Left lung (tissue), 10 donors: Measurements from ENCODE around the gene MTNR1A. TPM values are rescaled to one million over a fixed set of nuclear protein-coding genes. Genes with fewer than 3 reads are reported as not detected.
"Not testable (repeated sequence)": the region's sequence is repeated elsewhere in the genome, so short reads cannot be mapped to it uniquely, and the experiment has no call there.

Experiments
- ATAC-seq: fragments of 200-7000 bp; cut with Tn5 transposase; one replicate; pipeline ENCODE4 v1.9.1; 2020; ENCODE audit warnings: moderate library complexity
- DNase-seq, 4 donors: peaks; one replicate each; pipeline ENCODE4 v3.0.0-alpha.2; 2013 to 2020
- H3K27ac ChIP-seq, 2 donors: fragments of 200-600 bp; sonication (generic) in 1 of 2; one replicate each; pipeline versions ENCODE4 v1.5.0 to v1.8.0; 2020 to 2021
- H3K27me3 ChIP-seq, 2 donors: fragments of 200-600 bp; sonication (generic) in 1 of 2; one replicate each; pipeline versions ENCODE4 v1.5.0 to v1.8.0; 2020 to 2021
- H3K36me3 ChIP-seq, 2 donors: fragments of 200-600 bp; sonication (generic) in 1 of 2; one replicate each; pipeline versions ENCODE4 v1.5.0 to v1.8.0; 2020 to 2021
- H3K4me1 ChIP-seq, 2 donors: fragments of 200-600 bp; one replicate each; pipeline ENCODE4 v1.8.0; 2021
- H3K4me3 ChIP-seq, 2 donors: fragments of 200-600 bp; sonication (generic) in 1 of 2; one replicate each; pipeline versions ENCODE4 v1.5.0 to v1.8.0; 2020 to 2021; ENCODE audit warnings: mild to moderate bottlenecking in 1 of 2
- H3K9me3 ChIP-seq, 2 donors: fragments of 200-600 bp; sonication (generic) in 1 of 2; one replicate each; pipeline versions ENCODE4 v1.5.0 to v1.8.0; 2020 to 2021
- intact Hi-C, 2 donors: fragments of 100-400 bp; cut with DNase I; formaldehyde crosslinking; loops; one replicate each; pipeline versions ENCODE4 v1.11.2 to v1.14.2; 2022
- polyA plus RNA-seq, 6 donors: library from polyadenylated mRNA; unstranded; fragments of 120-200 nt; gene quantifications; one replicate each; pipeline ENCODE4 v1.2.1, GENCODE V29; 2013; ENCODE audit not compliant: insufficient read length in 6 of 6
- total RNA-seq, 2 donors: library from RNA; stranded (reverse); fragmentation: NEBNext Ultra II Directional; extraction: Animal tissue kit (Norgen Biotek cat#: 25700); gene quantifications; one replicate each; pipeline ENCODE4 v1.2.1, GENCODE V29; 2021
- TF ChIP-seq, protein P1 (sequence below), 2 donors: fragments of 200-600 bp; sonication (generic) in 1 of 2; IDR thresholded peaks; one replicate each; pipeline versions ENCODE4 v1.5.0 to v1.8.0; 2021; ENCODE audit warnings: antibody characterized with exemption in 2 of 2
- donor health status: DM: no; HTN: yes; CAD: no.
- donor health status: DM: no; HTN: no; CAD: no.

Gene MTNR1A
- total and polyA plus RNA-seq, 8 donors: 0.17 TPM; not detected in 7

DNA sequence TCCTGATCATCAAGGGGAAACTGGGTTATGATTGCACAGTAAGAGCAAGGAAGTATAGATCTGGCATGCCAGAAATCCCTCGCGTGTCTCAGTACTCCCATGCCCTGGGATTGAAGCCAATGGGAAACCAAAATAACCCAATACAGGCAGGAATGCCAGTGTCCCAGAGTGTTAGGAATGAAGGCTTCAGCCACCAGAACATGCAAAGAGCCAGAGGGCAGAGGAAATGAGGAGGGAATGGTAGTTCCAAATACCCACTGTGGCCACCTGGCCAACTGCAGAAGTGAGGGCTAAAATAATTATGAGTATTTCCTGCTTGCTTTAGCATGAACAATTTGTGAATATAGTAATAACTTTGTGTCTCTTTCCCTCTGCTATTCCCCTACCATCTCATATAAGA lies 12.2 kb downstream of the MTNR1A start:
- Histone ChIP-seq H3K27ac (no peak overlapping the region), H3K27me3 (no peaks in the 10 kb centered on the region), H3K9me3 (peaks cover 0 to 24% of the 10 kb centered on the region in 2 donors), H3K4me1 (no peaks in the 10 kb centered on the region), H3K36me3 (no peaks in the 10 kb centered on the region), H3K4me3 (no peak overlapping the region)
- intact Hi-C loops: no loop called here
- ATAC-seq (no peak), DNase-seq (no peak)
- TF ChIP-seq, protein P1, sequence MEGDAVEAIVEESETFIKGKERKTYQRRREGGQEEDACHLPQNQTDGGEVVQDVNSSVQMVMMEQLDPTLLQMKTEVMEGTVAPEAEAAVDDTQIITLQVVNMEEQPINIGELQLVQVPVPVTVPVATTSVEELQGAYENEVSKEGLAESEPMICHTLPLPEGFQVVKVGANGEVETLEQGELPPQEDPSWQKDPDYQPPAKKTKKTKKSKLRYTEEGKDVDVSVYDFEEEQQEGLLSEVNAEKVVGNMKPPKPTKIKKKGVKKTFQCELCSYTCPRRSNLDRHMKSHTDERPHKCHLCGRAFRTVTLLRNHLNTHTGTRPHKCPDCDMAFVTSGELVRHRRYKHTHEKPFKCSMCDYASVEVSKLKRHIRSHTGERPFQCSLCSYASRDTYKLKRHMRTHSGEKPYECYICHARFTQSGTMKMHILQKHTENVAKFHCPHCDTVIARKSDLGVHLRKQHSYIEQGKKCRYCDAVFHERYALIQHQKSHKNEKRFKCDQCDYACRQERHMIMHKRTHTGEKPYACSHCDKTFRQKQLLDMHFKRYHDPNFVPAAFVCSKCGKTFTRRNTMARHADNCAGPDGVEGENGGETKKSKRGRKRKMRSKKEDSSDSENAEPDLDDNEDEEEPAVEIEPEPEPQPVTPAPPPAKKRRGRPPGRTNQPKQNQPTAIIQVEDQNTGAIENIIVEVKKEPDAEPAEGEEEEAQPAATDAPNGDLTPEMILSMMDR (IDR thresholded peaks at IDR 0.05): no peak

GRCh38 chr4:186541801-186542200 lies 13.6 kb downstream of the MTNR1A start:
- DNase-seq: no peak
- intact Hi-C loops: no loop called here
- no peak overlapping the region for H3K4me3 ChIP-seq
- no peaks in the 10 kb centered on the region for H3K4me1 ChIP-seq
- H3K36me3 ChIP-seq: no peaks in the 10 kb centered on the region
- peaks cover 0 to 22% of the 10 kb centered on the region in 2 donors for H3K9me3 ChIP-seq
- H3K27me3 ChIP-seq: no peaks in the 10 kb centered on the region
- TF ChIP-seq, protein P1 (IDR thresholded peaks at IDR 0.05): no peak
- H3K27ac ChIP-seq: no peak overlapping the region
- no peak for ATAC-seq

- no peak overlapping the region for H3K4me3 ChIP-seq
- H3K9me3 ChIP-seq: peaks cover 0 to 15% of the 10 kb centered on the region in 2 donors
- TF ChIP-seq, protein P1 (IDR thresholded peaks at IDR 0.05): no peak
- no peaks in the 10 kb centered on the region for H3K4me1 ChIP-seq
- ATAC-seq (no peak), DNase-seq (no peak)
- no peak overlapping the region for H3K27ac ChIP-seq
- H3K36me3 ChIP-seq: no peaks in the 10 kb centered on the region
- intact Hi-C loops: no loop called here
- H3K27me3 ChIP-seq: no peaks in the 10 kb centered on the region
These were observed 17.4 kb downstream of the MTNR1A start for GRCh38 chr4:186537843-186538521.

DNA sequence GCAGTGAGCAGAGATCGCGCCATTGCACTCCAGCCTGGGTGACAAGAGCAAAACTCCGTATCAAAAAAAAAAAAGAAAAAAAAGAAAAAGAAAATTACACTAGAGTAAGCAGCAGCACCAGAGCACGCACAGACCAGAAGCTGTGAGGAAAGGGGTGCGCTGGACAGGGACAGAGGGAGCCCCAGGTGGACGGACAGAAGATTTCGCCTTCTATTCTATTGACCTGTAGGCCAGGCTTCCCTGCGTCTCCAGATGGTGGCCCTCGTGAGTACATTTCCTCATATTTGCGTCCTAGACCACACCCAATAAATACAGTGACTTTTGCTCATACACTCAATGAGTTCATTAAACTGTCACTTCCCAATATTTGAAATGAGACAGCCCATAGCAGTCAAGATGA lies 19.1 kb downstream of the MTNR1A start:
- no peak overlapping the region for H3K27ac ChIP-seq
- peaks cover 0 to 9% of the 10 kb centered on the region in 2 donors for H3K9me3 ChIP-seq
- no peaks in the 10 kb centered on the region for H3K27me3 ChIP-seq
- no peak for DNase-seq
- TF ChIP-seq, protein P1 (IDR thresholded peaks at IDR 0.05): no peak
- intact Hi-C loops: no loop called here
- ATAC-seq: no peak
- H3K4me3 ChIP-seq: no peak overlapping the region
- no peaks in the 10 kb centered on the region for H3K4me1 ChIP-seq
- no peaks in the 10 kb centered on the region for H3K36me3 ChIP-seq

- Histone ChIP-seq H3K36me3 (no peaks in the 10 kb centered on the region), H3K4me1 (no peaks in the 10 kb centered on the region), H3K4me3 (no peak overlapping the region), H3K27me3 (no peaks in the 10 kb centered on the region), H3K27ac (no peak overlapping the region), H3K9me3 (peaks cover 0 to 3% of the 10 kb centered on the region in 2 donors)
- ATAC-seq (no peak), DNase-seq (no peak)
- TF ChIP-seq, protein P1 (IDR thresholded peaks at IDR 0.05): no peak
- intact Hi-C loops: no loop called here
These were observed 21.3 kb downstream of the MTNR1A start for GRCh38 chr4:186534056-186534455.

DNA sequence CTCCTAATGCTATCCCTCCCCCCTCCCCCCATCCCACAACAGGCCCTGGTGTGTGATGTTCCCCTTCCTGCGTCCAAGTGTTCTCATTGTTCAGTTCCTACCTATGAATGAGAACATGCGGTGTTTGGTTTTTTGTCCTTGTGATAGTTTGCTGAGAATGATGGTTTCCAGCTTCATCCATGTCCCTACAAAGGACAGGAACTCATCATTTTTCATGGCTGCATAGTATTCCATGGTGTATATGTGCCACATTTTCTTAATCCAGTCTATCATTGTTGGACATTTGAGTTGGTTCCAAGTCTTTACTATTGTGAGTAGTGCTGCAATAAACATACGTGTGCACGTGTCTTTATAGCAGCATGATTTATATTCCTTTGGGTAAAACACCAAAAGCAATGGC lies 31.4 kb downstream of the MTNR1A start:
- H3K4me3 ChIP-seq, H3K4me1 ChIP-seq, H3K27me3 ChIP-seq, DNase-seq, ATAC-seq, H3K27ac ChIP-seq, intact Hi-C loops, H3K9me3 ChIP-seq, H3K36me3 ChIP-seq: not testable (repeated sequence)
